NB4 (cell line): Measurements from ENCODE around the gene CCDC110.

Experiments
- DNase-seq: peaks from one replicate; pipeline ENCODE4 v3.0.0; 2010; ENCODE audit warnings: low read depth
- H3K4me3 ChIP-seq: one replicate; pipeline ENCODE4 v1.5.1; 2011; ENCODE audit warnings: mild to moderate bottlenecking, low read depth, low read length, moderate library complexity
- CTCF ChIP-seq: IDR thresholded peaks from one replicate; pipeline ENCODE4 v1.5.1; 2012; ENCODE audit warnings: low read depth, low read length
- MAX ChIP-seq: IDR thresholded peaks from 2 replicates; pipeline ENCODE4 v1.6.1; 2011; ENCODE audit warnings: low read depth, low read length
- MYC ChIP-seq: IDR thresholded peaks from 2 replicates; pipeline ENCODE4 v1.6.1; 2011; ENCODE audit warnings: low read depth, low read length
- POLR2A ChIP-seq: IDR thresholded peaks from 2 replicates; pipeline ENCODE4 v1.6.1; 2011; ENCODE audit warnings: mild to moderate bottlenecking; ENCODE audit not compliant: insufficient read length; ENCODE audit errors: extremely low read depth

CCDC110 gene

GRCh38 chr4:185506422-185506821, 34.9 kb upstream of the CCDC110 start:
- no peak for DNase-seq
- no peak for TF ChIP-seq MAX
- TF ChIP-seq MYC = no peak
- no peak for TF ChIP-seq CTCF
- no peak for TF ChIP-seq POLR2A

DNA sequence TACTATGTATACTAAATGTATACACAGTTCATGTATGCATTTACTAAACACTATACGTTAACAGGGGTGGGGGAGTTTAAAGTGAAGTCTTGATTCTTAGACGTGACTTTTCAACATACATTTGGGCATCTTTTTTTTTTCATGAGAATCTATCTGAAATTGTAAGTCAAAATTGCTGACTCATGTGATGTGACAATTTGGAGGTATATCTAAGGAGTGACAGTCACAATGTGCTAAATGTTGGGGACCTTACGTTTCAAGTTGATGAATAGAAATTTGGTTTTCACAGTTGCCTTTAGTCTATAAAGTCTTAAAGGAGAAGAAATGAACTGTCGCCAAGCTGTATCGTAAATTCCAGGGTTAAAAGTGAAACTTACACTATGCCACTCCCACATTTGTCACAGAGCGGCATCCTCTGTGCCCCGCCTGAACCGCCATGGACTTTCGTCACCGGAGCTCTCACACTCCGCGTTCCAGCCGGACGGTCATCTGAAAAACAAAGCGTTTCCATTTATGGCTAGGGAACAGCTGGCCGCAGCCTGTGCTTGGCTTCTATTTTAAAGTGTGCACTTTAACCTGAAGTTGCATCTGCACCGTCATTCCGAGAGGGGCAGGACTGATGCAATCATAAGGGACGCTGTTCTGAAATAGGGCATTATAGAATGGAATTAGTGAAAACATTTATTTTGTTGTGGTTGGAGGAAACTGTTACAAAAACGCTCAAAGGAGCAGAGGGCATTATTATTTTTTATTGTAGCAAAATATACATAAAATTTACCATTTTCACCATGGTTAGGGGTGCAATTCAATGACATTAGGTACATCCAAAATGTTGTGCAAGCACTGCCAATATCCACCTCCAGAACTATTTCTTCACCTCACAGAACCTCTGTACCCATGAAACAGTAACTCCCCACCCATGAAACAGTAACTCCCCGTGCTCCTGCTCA, 32.8 kb upstream of the CCDC110 start:
- DNase-seq = peak; percentile 31
- peak overlapping the region; percentile 38 for H3K4me3 ChIP-seq
- TF ChIP-seq MYC = no peak
- no peak for TF ChIP-seq MAX
- TF ChIP-seq CTCF = no peak
- TF ChIP-seq POLR2A = no peak

More at GRCh38 chr4:185506422-185506821, 34.9 kb upstream of the CCDC110 start:
- no peak overlapping the region for H3K4me3 ChIP-seq

DNA sequence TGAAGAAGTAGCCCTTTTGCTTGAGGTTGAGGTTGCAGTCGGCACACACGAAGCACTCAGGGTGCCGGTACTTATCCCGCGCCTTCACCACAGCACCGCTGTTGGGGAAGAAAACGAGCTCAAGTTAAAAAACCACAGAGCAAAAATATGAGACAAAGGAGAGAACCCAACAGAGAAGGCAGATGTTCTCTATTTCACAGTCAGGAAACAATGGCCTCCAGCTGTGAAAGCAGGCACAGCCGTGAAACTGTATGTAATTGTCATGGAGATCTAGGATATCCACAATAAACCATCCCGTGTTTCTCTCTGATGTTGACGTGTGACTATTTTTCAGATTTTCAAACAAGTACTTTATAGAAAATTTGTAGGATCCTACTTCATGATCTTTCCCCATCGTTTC, 30.9 kb upstream of the CCDC110 start:
- H3K4me3 ChIP-seq = no peak overlapping the region
- TF ChIP-seq MYC (no peak), CTCF (no peak), MAX (no peak), POLR2A (no peak)
- no peak for DNase-seq

DNA sequence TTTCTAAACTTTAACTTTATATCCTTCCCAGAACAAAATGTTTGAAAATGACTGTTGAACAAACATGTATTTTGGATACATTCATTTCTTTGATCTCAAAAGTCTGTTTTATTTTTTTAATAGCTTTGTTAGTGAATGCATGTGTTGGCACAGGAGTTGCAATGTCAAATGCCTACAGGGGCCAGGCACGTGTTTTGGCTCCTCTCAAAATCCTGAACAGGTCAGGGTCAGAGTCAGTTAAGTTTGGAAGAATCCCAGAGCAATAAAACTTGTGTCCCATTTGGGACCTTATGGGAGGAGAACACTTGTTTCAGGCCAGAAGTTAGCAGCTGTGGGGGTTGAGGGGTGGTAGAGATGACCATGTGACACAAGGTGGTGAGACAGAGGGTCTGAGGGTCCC, 29.0 kb upstream of the CCDC110 start:
- TF ChIP-seq MAX (no peak), MYC (no peak), POLR2A (no peak), CTCF (no peak)
- no peak overlapping the region for H3K4me3 ChIP-seq
- no peak for DNase-seq

DNA sequence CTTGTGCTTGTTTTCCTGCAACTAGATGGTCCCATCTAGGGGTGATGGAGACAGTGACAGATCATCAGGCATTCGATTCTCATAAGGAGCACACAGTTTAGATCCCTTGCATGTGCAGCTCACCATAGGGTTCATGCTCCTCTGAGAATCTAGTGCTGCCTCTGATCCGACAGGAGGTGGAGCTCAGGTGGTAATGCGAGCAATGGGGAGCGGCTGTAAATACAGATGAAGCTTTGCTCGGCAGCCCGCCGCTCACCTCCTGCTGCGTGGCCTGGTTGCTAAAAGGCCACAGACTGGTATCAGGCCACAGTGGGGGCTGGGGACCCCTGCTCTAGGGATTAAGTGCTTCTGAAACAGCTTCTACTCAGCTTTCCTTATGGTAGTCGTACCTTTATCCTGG, 28.5 kb upstream of the CCDC110 start:
- TF ChIP-seq CTCF (no peak), MAX (no peak), POLR2A (no peak), MYC (no peak)
- DNase-seq = no peak
- H3K4me3 ChIP-seq = no peak overlapping the region
